Measurements from ENCODE around the gene F2. TPM values are rescaled to one million over a fixed set of nuclear protein-coding genes. Genes with fewer than 3 reads are reported as not detected.
A peak's percentile ranks its signal among the peaks of the same experiment; 100 is the strongest.

F2 gene
- total and polyA plus RNA-seq, 2 of the 13 experiments (the other 11 are each of a cell fraction or from before 2014, with no cell fraction given) = 330 to 801 TPM

GRCh38 chr11:46718155-46719019 is 626 bp upstream of the F2 start (continued):
- no peak for TF ChIP-seq FUBP1 (CRISPR knock-in tag; IDR thresholded peaks at IDR 0.05; ENCODE audit: borderline replicate concordance)
- peak; percentile 93 for TF ChIP-seq RERE (CRISPR knock-in tag; IDR thresholded peaks at IDR 0.05; ENCODE audit: low read depth)
- no peak for TF ChIP-seq CENPT (CRISPR knock-in tag; IDR thresholded peaks at IDR 0.05; ENCODE audit: low read depth)
- peak; percentile 86 for TF ChIP-seq ZNF124 (CRISPR knock-in tag; IDR thresholded peaks at IDR 0.05)
- TF ChIP-seq ZNF367 (CRISPR knock-in tag; IDR thresholded peaks at IDR 0.05; ENCODE audit: borderline replicate concordance) = no peak
- peak; percentile 34; the same call in 1 of the 2 replicates for TF ChIP-seq FOXJ3 (CRISPR knock-in tag; IDR thresholded peaks at IDR 0.05; ENCODE audit: borderline replicate concordance)
- TF ChIP-seq NCOA2 (CRISPR knock-in tag; IDR thresholded peaks at IDR 0.05) = peak; percentile 96
- TF ChIP-seq ZNF496 (CRISPR knock-in tag; IDR thresholded peaks at IDR 0.05; ENCODE audit: insufficient replicate concordance) = no peak
- TF ChIP-seq PRMT3 (CRISPR knock-in tag; IDR thresholded peaks at IDR 0.05; ENCODE audit: borderline replicate concordance, low read depth) = no peak
- peak; percentile 37; the same call in 1 of the 2 replicates for TF ChIP-seq ZNF431 (CRISPR knock-in tag; IDR thresholded peaks at IDR 0.05; ENCODE audit: borderline replicate concordance, low read depth)
- no peak for TF ChIP-seq AFF4 (CRISPR knock-in tag; IDR thresholded peaks at IDR 0.05)
- no peak for TF ChIP-seq ZNF567 (CRISPR knock-in tag; IDR thresholded peaks at IDR 0.05; ENCODE audit: borderline replicate concordance)
- peak; percentile 36; the same call in 1 of the 2 replicates for TF ChIP-seq SMAD1 (CRISPR knock-in tag; IDR thresholded peaks at IDR 0.05; ENCODE audit: borderline replicate concordance, low read depth)
- TF ChIP-seq FOXO1 (CRISPR knock-in tag; IDR thresholded peaks at IDR 0.05) = peak; percentile 96
- TF ChIP-seq JUNB (CRISPR knock-in tag; IDR thresholded peaks at IDR 0.05; ENCODE audit: borderline replicate concordance) = no peak
